HepG2 (cell line): ENCODE data around the gene PIP5KL1. TPM values are rescaled to one million over a fixed set of nuclear protein-coding genes. Genes with fewer than 3 reads are reported as not detected.

Experiments
- ATAC-seq: fragments of 200-7000 bp; cut with Tn5 transposase; 3 replicates; pipeline ENCODE4 v1.9.1; 2020; ENCODE audit warnings: mild to moderate bottlenecking, moderate library complexity
- BruUV-seq: library from RNA; stranded (reverse); fragments of 400-500 nt; replicated peaks from 2 replicates; lab custom pipeline; 2021; lab: Mats Ljungman, UMichigan
- CTCF ChIA-PET: fragments of 300-600 bp; formaldehyde crosslinking; extraction: SDS; loops from one replicate; lab custom pipeline; 2021; ENCODE audit warnings: low total read pairs, inconsistent platforms, low intra/inter-chr PET ratio; lab: Yijun Ruan, JAX
- POLR2A ChIA-PET: fragments of 350-600 bp; sonication (Branson Sonifier 250); formaldehyde crosslinking; loops from one replicate; lab custom pipeline; 2020; ENCODE audit warnings: antibody characterized with exemption, inconsistent platforms; lab: Yijun Ruan, JAX
- DNase-seq: peaks from one replicate; pipeline ENCODE4 v3.0.0-alpha.2; 2015; ENCODE audit warnings: low spot score
- FAIRE-seq: peaks from 3 replicates; lab custom pipeline; 2011; peaks lifted over from hg19 to GRCh38; lab: Jason Lieb, UNC
- H2AFZ ChIP-seq: one replicate; pipeline ENCODE4 v1.6.1; 2011; ENCODE audit warnings: low read length, inconsistent platforms
- H3K27ac ChIP-seq: fragments of 300-600 bp; 3 replicates; pipeline ENCODE4 v1.8.0; 2011; ENCODE audit warnings: mixed run types, mild to moderate bottlenecking, mixed read lengths, low read length, inconsistent platforms; ENCODE audit not compliant: insufficient read depth; ENCODE audit errors: extremely low read length
- H3K27me3 ChIP-seq, 2 experiments: fragments of 200-600 bp in 1 of 2; 2 replicates in 1 of 2; 3 replicates in 1 of 2; pipeline versions ENCODE4 v1.6.0 to v1.8.0; 2011; ENCODE audit warnings: low read length in 2 of 2, mild to moderate bottlenecking in 2 of 2, moderate library complexity in 2 of 2, inconsistent platforms in 1 of 2; ENCODE audit not compliant: insufficient read depth in 2 of 2, control insufficient read depth in 1 of 2
- H3K36me3 ChIP-seq, 2 experiments: fragments of 200-600 bp in 1 of 2; replicated peaks in 1 of 2; 2 replicates in 1 of 2; 3 replicates in 1 of 2; pipeline versions ENCODE4 v1.5.1 to v1.8.0; 2011; ENCODE audit warnings: low read length in 2 of 2, inconsistent platforms in 1 of 2; ENCODE audit not compliant: insufficient read depth in 2 of 2, control insufficient read depth in 1 of 2
- H3K4me1 ChIP-seq: 2 replicates; pipeline ENCODE4 v1.5.1; 2012; ENCODE audit warnings: low read length, inconsistent platforms; ENCODE audit not compliant: insufficient read depth
- H3K4me2 ChIP-seq: 2 replicates; pipeline ENCODE4 v1.6.0; 2011; ENCODE audit warnings: low read depth, low read length, inconsistent platforms
- H3K4me3 ChIP-seq, 3 experiments: fragments of 200-600 bp in 1 of 3; sonication (generic), shearing (Covaris generic) in 1 of 3; replicated peaks in 1 of 3; 2 replicates each; pipeline ENCODE4 v1.5.1; 2011 to 2016; ENCODE audit warnings: low read length in 3 of 3, inconsistent platforms in 2 of 3, low read depth in 2 of 3, mild to moderate bottlenecking in 2 of 3, control low read depth in 1 of 3, mixed read lengths in 1 of 3; ENCODE audit not compliant: insufficient read depth in 1 of 3
- H3K79me2 ChIP-seq: one replicate; pipeline ENCODE4 v1.6.1; 2011; ENCODE audit warnings: low read length, inconsistent platforms; ENCODE audit not compliant: insufficient read depth
- H3K9ac ChIP-seq: 2 replicates; pipeline ENCODE4 v1.6.0; 2011; ENCODE audit warnings: mild to moderate bottlenecking, low read depth, low read length, inconsistent platforms; ENCODE audit not compliant: insufficient read depth
- H3K9me3 ChIP-seq: 2 replicates; pipeline ENCODE4 v1.5.1; 2012; ENCODE audit warnings: mild to moderate bottlenecking, low read length
- H4K20me1 ChIP-seq: 2 replicates; pipeline ENCODE4 v1.6.0; 2011; ENCODE audit warnings: inconsistent platforms, mild to moderate bottlenecking, low read length, moderate library complexity; ENCODE audit not compliant: insufficient read depth
- CHD2 ChIP-seq: IDR thresholded peaks from 2 replicates; pipeline ENCODE4 v1.6.1; 2011; ENCODE audit warnings: low read depth, low read length, improper control_type of control experiment
- KDM5A ChIP-seq: fragments of 200-600 bp; sonication (generic); IDR thresholded peaks from 2 replicates; pipeline ENCODE4 v1.7.0; 2018; ENCODE audit warnings: antibody characterized with exemption, mild to moderate bottlenecking, low read length, borderline replicate concordance
- MLLT10 ChIP-seq: sonication (generic); formaldehyde crosslinking; IDR thresholded peaks from 2 replicates; pipeline ENCODE4 v1.4.0; 2020; ENCODE audit warnings: missing genetic modification reagents
- NR3C1 ChIP-seq: sonication (generic); formaldehyde crosslinking; IDR thresholded peaks from 2 replicates; pipeline ENCODE4 v1.4.0; 2020; ENCODE audit warnings: missing genetic modification reagents
- PHF5A ChIP-seq: IDR thresholded peaks from one replicate; pipeline ENCODE4 v1.6.1; 2018; ENCODE audit warnings: low read depth, missing genetic modification reagents; ENCODE audit not compliant: unreplicated experiment
- PITX1 ChIP-seq: sonication (generic); formaldehyde crosslinking; IDR thresholded peaks from 2 replicates; pipeline ENCODE4 v1.5.1; 2020; ENCODE audit warnings: mild to moderate bottlenecking, missing genetic modification reagents
- POLR2G ChIP-seq: fragments of 200-400 bp; formaldehyde crosslinking; IDR thresholded peaks from 2 replicates; pipeline ENCODE4 v1.6.1; 2018; ENCODE audit warnings: mild to moderate bottlenecking, low read depth, low read length, moderate library complexity
- RBM39 ChIP-seq: fragments of 200-400 bp; formaldehyde crosslinking; IDR thresholded peaks from one replicate; pipeline ENCODE4 v1.6.1; 2018; ENCODE audit warnings: antibody characterized with exemption, mild to moderate bottlenecking, low read depth, low read length; ENCODE audit not compliant: poor library complexity, severe bottlenecking
- TBX2 ChIP-seq: sonication (generic); formaldehyde crosslinking; IDR thresholded peaks from 2 replicates; pipeline ENCODE4 v1.5.0; 2020; ENCODE audit warnings: missing genetic modification reagents, mild to moderate bottlenecking, borderline replicate concordance
- ZNF580 ChIP-seq: IDR thresholded peaks from 2 replicates; pipeline ENCODE4 v1.6.1; 2016; ENCODE audit warnings: low read depth, borderline replicate concordance
- WGBS: methylation state at CpG from one replicate; pipeline ENCODE4 v1.1.6; 2017; ENCODE audit warnings: low lambda C conversion rate; 5-methylcytosine and 5-hydroxymethylcytosine counted together
- in situ Hi-C: cut with HindIII; loops from 2 replicates; pipeline ENCODE4 v1.10.0; 2017; ENCODE audit warnings: low pct_unique_long_range_greater_than_20kb; ENCODE audit not compliant: extremely low pct_ligation_motif_present
- intact Hi-C: fragments of 100-400 bp; cut with micrococcal nuclease; formaldehyde crosslinking; loops from one replicate; pipeline ENCODE4 v1.10.0; 2022; ENCODE audit not compliant: unreplicated experiment
- polyA plus RNA-seq, 8 experiments: library from polyadenylated mRNA; depleted of rRNA in 3 of 8; stranded (reverse) in 7 of 8; unstranded in 1 of 8; fragments of >200 nt; fragmentation: Illumina TruSeq in 4 of 8; extraction: Trizol in 4 of 8; gene quantifications; 2 replicates each; pipeline versions ENCODE4 v1.2.1 to v1.2.3, GENCODE V29; 2011 to 2016; ENCODE audit warnings: low read depth in 4 of 8, missing spikeins in 1 of 8, mixed read lengths in 1 of 8; ENCODE audit not compliant: insufficient read depth in 1 of 8
- total RNA-seq, 5 experiments: library from RNA; depleted of rRNA; stranded (reverse); fragments of >200 nt; fragmentation: Illumina TruSeq; extraction: Trizol; gene quantifications; 2 replicates each; pipeline ENCODE4 v1.2.3, GENCODE V29; 2016; ENCODE audit warnings: low read depth in 1 of 5
- TF ChIP-seq, protein P1 (sequence below): conservative IDR thresholded peaks from 2 replicates; pipeline ENCODE4 v1.6.1; 2018; ENCODE audit warnings: missing genetic modification reagents

The PIP5KL1 gene
- total and polyA plus RNA-seq, 2 of the 13 experiments (the other 11 are each of a cell fraction or from before 2014, with no cell fraction given): 0.20 to 0.49 TPM

- ChIA-PET CTCF (no interaction called here), POLR2A (interaction anchor here (0.7 kb wide), 1 partner anchor 10 kb away, joined by 3 read pairs; no protein-coding TSS in a partner anchor)
- Histone ChIP-seq H2AFZ (no peak overlapping the region), H3K27me3 (no peaks in the 10 kb centered on the region), H3K4me1 (peaks cover 26% of the 10 kb centered on the region), H3K9me3 (peaks cover 17% of the 10 kb centered on the region), H3K9ac (no peak overlapping the region), H4K20me1 (no peaks in the 10 kb centered on the region), H3K27ac (no peak overlapping the region), H3K79me2 (peaks cover 16% of the 10 kb centered on the region), H3K4me3 (no peak overlapping the region), H3K4me2 (no peak overlapping the region), H3K36me3 (peaks cover 30 to 61% of the 10 kb centered on the region in 2 experiments)
- 98% methylated on average over 4 of the region's 4 CpGs for WGBS
- no TSS peak for BruUV-seq
- ATAC-seq (no peak), FAIRE-seq (no peak), DNase-seq (no peak)
- intact Hi-C loops (no loop called here), in situ Hi-C loops (no loop called here)
- TF ChIP-seq CHD2 (no peak), MLLT10 (CRISPR knock-in tag) (no peak), RBM39 (no peak), PITX1 (CRISPR knock-in tag) (no peak), PHF5A (CRISPR knock-in tag) (no peak), NR3C1 (CRISPR knock-in tag) (no peak), TBX2 (CRISPR knock-in tag) (no peak)
- TF ChIP-seq, protein P1, sequence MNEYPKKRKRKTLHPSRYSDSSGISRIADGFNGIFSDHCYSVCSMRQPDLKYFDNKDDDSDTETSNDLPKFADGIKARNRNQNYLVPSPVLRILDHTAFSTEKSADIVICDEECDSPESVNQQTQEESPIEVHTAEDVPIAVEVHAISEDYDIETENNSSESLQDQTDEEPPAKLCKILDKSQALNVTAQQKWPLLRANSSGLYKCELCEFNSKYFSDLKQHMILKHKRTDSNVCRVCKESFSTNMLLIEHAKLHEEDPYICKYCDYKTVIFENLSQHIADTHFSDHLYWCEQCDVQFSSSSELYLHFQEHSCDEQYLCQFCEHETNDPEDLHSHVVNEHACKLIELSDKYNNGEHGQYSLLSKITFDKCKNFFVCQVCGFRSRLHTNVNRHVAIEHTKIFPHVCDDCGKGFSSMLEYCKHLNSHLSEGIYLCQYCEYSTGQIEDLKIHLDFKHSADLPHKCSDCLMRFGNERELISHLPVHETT (CRISPR knock-in tag): no peak
Measured at GRCh38 chr9:127893392-127893791, 37.2 kb downstream of the PIP5KL1 start.

- POLR2A ChIA-PET: interaction anchor here (0.7 to 1.0 kb wide), 3 partner anchors 10 to 27 kb away, joined by 3 read pairs; no protein-coding TSS in a partner anchor
- Histone ChIP-seq H3K4me1 (peaks cover 21% of the 10 kb centered on the region), H3K36me3 (peaks cover 30 to 61% of the 10 kb centered on the region in 2 experiments), H3K9me3 (peaks cover 17% of the 10 kb centered on the region), H3K9ac (no peak overlapping the region), H3K4me2 (no peak overlapping the region), H3K79me2 (peaks cover 15% of the 10 kb centered on the region), H4K20me1 (no peaks in the 10 kb centered on the region), H3K27ac (no peak overlapping the region), H3K4me3 (no peak overlapping the region), H2AFZ (no peak overlapping the region), H3K27me3 (no peaks in the 10 kb centered on the region)
- in situ Hi-C loops (no loop called here), intact Hi-C loops (no loop called here)
- FAIRE-seq (no peak), ATAC-seq (no peak), DNase-seq (no peak)
- 95% methylated on average over 6 of the region's 6 CpGs for WGBS
- TF ChIP-seq POLR2G: 0 out of 2 replicates have a peak, but pooled peaks have one; percentile 5
- peak; percentile 28; the same call in 1 of the 2 replicates for TF ChIP-seq KDM5A
- TF ChIP-seq ZNF580: no peak
- CTCF ChIA-PET: no interaction called here
- BruUV-seq: no TSS peak
Measured at GRCh38 chr9:127892831-127893230, 37.7 kb downstream of the PIP5KL1 start.
